SK-N-SH (cell line): Measurements from ENCODE around the gene PPIB.

Source experiments
- CTCF ChIP-seq: fragments of 200-600 bp; sonication (generic); IDR thresholded peaks from 2 replicates; pipeline ENCODE4 v1.6.1; 2017; ENCODE audit warnings: antibody characterized with exemption, mild to moderate bottlenecking, moderate library complexity
- USF2 ChIP-seq: fragments of 150-350 bp; IDR thresholded peaks from 2 replicates; pipeline ENCODE4 v1.6.1; 2017; ENCODE audit warnings: antibody characterized with exemption, low read length, low read depth, borderline replicate concordance

GRCh38 chr15:64132217-64132616 lies 30.6 kb downstream of the PPIB start:
- no peak for TF ChIP-seq CTCF
- TF ChIP-seq USF2, result no peak
